HG03095 (cell line): ENCODE results near the gene NUCB2.
"Not testable (repeated sequence)": the region's sequence is repeated elsewhere in the genome, so short reads cannot be mapped to it uniquely, and the experiment has no call there.

ENCODE experiments used
- ATAC-seq: cut with Tn5 transposase; IDR thresholded peaks from one replicate; pipeline ENCODE4 v1.9.1; 2021; ENCODE audit warnings: moderate library complexity; ENCODE audit not compliant: unreplicated experiment

Gene NUCB2

GRCh38 chr11:17276236-17277023, at the start of gene NUCB2:
TSS of gene NUCB2 (plus strand) at chr11:17276739. CDS start at chr11:17295324, 18,585 bp downstream.
- ATAC-seq: peak; percentile 97

- not testable (repeated sequence) for ATAC-seq
Measured at GRCh38 chr11:17228186-17228925, 48.2 kb upstream of the NUCB2 start.

GRCh38 chr11:17229481-17230152, 46.9 kb upstream of the NUCB2 start:
- no peak for ATAC-seq

DNA sequence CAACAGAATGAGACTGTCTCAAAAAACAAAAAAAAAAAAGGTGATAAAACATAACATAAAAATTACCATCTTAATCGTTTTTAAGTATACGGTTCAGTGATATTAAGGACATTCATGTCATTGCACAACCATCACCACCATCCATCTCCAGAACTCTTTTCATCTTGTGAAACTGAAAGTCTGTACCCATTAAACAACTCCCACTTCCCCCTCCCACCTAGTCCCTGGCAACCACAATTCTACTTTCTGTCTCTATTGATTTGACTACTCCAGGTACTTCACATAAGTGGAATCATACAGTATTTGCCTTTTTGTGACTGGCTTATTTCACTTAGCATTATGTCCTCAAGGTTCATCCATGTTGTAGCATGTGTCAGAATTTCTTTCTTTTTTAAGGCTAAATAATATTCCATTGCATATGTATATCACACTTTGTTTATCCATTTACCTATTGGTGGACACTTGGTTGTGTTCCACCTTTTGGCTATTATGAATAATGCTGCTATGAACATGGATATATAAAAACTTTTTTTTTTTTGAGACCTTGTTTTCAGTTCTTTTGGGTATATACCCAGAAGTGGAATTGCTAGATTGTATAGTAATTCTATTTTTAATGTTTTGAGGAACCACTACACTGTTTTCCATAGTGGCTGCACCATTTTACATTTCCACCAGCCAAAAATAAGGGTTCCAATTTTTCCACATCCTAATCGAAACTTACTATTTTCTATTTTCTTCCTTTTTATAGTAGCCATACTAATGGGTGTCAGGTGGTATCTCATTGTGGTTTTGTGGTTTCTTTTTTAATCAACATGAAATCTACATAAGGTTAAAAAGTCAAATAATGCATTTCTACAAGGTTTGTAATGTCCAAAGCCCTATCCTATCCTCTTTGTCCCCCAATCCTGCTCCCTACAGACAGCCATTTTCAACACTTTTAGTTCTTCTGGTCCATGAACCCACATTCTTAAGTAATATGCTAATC, 45.4 kb upstream of the NUCB2 start:
- peak; percentile 80 for ATAC-seq

- no peak for ATAC-seq
Measured at GRCh38 chr11:17233101-17233500, 43.4 kb upstream of the NUCB2 start.

DNA sequence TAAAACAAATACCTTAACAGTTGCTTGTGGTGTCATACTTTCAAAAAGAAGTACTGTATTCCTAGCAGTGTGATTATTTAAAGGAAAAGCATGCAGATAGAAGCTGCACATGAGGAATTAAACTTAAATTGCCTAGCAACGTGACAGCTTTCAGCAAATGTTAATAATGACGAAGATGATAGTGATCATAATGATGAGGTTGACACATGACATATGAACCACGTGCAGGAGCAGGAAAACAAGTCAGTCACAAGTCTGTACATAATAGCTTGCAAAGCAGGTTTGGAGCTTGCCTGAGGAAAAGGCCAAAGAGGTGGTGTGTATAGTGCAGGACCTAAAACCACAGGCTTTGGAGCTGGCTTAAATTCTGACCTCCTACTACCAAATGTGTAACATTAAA, 38.2 kb upstream of the NUCB2 start:
- ATAC-seq: no peak

- not testable (repeated sequence) for ATAC-seq
Measured at GRCh38 chr11:17239927-17240326, 36.6 kb upstream of the NUCB2 start.

- no peak for ATAC-seq
Measured at GRCh38 chr11:17240780-17241179, 35.8 kb upstream of the NUCB2 start.

- not testable (repeated sequence) for ATAC-seq
Measured at GRCh38 chr11:17242954-17243353, 33.6 kb upstream of the NUCB2 start.

DNA sequence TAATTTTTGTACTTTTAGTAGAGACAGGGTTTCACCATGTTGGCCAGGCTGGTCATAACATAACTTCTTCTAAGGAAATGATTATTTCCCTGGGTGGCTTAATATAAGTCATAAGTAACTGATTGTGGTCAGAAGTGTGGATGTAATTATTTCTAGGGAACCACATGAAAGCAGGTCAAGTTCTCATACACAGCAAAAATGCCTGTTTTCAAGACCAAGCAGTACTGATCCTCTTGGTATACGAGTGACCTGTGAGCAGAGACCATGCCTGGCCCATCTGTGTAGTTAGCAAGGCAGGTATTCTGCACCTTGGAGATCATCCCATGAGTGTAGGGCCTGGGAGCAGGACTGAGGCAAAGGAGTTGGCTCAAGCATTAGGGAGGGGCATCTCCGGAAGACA, 32.5 kb upstream of the NUCB2 start:
- ATAC-seq: peak; percentile 55

GRCh38 chr11:17250561-17251350, 25.8 kb upstream of the NUCB2 start:
- no peak for ATAC-seq

DNA sequence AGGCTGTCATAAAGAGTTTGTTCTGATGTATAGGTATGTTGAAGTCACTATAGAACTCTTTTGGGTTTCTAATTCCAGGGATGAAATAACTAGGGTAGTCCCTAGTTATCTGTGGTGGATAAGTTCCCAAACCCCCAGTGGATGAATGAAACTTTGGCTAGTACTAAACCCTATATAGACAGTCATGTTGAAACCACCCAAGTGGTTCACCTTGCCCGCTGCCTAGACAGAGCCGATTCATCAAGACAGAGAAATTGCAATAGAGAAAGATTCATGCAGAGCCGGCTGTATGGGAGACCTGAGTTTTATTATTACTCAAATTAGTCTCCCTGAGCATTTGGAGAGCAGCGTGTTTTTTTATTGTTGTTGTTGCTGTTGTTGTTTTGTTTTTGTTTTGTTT, 23.8 kb upstream of the NUCB2 start:
- ATAC-seq: no peak

DNA sequence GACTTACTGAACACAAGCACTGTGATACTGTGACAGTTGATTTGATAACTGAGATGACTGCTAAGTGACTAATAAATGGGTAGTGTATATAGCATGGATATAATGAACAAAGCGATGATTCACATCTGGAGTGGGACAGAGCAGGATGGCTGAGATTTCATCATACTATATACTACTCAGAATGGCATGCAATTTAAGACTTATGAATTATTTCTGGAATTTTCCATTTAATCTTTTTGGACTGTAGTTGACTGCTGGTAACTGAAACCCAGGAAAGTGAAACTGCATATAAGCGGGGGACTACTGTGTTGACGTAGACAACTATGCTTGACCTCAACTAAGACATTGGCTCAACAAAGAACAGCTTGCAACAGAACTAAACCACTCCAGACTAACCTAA, 20.0 kb upstream of the NUCB2 start:
- no peak for ATAC-seq

DNA sequence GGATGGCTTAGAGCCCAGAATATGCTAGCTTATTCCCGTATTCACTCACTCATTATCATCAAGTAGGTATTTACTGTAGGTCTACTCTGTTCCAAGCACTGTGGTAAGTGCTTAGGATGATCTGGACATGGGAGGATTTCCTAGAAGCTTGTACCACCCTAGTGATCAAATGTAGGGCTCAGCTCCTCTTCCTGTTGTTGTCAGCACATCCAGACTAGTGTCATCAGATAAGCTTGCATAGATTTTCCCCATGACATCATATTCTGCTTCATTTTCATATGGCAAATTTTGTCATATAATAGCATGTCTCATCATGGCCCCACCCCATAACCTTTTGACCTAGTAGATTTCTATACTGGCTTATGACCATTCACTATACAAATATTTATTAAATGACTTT, 19.3 kb upstream of the NUCB2 start:
- no peak for ATAC-seq

DNA sequence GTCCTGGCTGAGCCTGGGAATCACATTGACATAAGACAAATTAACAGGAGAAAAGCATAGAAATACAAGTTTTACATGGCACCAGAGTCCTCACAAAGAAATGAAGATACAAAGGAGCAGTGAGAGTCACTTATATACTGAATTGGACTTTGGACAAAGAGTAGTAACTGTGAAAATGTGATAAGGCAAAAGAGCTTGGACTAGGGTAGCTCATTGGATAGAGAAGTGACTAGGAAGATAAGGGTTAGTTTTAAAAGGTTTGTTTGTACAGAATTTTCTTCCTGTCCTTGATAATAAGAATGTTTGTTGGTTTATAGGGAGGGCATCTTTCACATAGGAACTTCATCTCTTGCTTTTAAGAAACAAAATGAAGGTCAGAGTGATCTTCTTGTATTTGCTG, 17.9 kb upstream of the NUCB2 start:
- no peak for ATAC-seq

DNA sequence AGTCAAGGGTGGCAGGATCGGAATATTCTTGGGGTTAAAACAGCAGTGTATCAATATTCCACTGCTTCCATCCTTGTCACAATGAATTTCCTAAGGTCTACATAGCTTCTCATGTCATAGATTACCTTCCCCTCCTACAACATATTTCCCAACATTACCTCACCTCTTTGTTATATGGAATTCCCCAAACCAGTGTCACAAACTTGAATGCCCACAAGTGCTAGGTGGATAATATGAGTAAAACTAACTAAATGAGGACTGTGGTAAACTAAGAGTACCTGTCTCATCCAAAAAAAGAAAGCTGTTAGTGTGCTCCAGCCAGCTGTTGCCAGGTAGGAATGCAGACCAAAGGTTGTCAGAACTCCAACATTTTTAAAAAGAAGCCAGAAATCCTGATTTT, 17.0 kb upstream of the NUCB2 start:
- no peak for ATAC-seq

- no peak for ATAC-seq
Measured at GRCh38 chr11:17260020-17260419, 16.5 kb upstream of the NUCB2 start.

GRCh38 chr11:17263769-17264168, 12.8 kb upstream of the NUCB2 start:
- no peak for ATAC-seq

DNA sequence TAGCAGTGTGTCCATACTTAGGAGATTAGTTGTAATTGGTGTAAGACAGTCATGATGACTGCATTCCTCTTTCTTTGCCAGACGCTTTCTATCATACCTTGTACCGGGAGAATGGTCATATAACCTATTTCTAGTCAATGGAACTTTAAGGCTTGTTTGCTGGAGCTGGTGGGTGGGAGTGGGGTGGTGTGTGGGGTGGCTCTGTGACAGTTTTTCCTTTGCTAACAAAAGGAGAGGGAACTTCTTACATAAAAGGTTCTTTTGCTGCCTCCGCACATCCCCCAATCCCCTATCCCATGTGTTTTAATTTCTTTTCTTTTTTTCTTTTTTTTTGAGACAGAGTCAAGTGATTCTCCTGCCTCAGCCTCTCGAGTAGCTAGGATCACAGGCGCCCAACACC, 9.8 kb upstream of the NUCB2 start:
- ATAC-seq: no peak

- ATAC-seq: no peak
Measured at GRCh38 chr11:17267576-17267975, 9.0 kb upstream of the NUCB2 start.
